Umbilical cord (tissue), 2 donors: ENCODE measurements around the gene CYB5D1. TPM values are rescaled to one million over a fixed set of nuclear protein-coding genes. Genes with fewer than 3 reads are reported as not detected.
A peak's percentile ranks its signal among the peaks of the same experiment; 100 is the strongest.
"Not testable (repeated sequence)": the region's sequence is repeated elsewhere in the genome, so short reads cannot be mapped to it uniquely, and the experiment has no call there.

Experiments used
- DNase-seq: peaks from one replicate; pipeline ENCODE4 v3.0.0-alpha.2; 2015; ENCODE audit warnings: low spot score
- total RNA-seq: library from RNA; depleted of rRNA; stranded (reverse); fragments of >200 nt; gene quantifications from one replicate; pipeline ENCODE4 v1.2.3, GENCODE V29; 2014; ENCODE audit warnings: low replicate concordance; ENCODE audit not compliant: insufficient read depth

CYB5D1 gene, protein sequence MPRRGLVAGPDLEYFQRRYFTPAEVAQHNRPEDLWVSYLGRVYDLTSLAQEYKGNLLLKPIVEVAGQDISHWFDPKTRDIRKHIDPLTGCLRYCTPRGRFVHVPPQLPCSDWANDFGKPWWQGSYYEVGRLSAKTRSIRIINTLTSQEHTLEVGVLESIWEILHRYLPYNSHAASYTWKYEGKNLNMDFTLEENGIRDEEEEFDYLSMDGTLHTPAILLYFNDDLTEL
- 7.9 TPM for total RNA-seq

DNA sequence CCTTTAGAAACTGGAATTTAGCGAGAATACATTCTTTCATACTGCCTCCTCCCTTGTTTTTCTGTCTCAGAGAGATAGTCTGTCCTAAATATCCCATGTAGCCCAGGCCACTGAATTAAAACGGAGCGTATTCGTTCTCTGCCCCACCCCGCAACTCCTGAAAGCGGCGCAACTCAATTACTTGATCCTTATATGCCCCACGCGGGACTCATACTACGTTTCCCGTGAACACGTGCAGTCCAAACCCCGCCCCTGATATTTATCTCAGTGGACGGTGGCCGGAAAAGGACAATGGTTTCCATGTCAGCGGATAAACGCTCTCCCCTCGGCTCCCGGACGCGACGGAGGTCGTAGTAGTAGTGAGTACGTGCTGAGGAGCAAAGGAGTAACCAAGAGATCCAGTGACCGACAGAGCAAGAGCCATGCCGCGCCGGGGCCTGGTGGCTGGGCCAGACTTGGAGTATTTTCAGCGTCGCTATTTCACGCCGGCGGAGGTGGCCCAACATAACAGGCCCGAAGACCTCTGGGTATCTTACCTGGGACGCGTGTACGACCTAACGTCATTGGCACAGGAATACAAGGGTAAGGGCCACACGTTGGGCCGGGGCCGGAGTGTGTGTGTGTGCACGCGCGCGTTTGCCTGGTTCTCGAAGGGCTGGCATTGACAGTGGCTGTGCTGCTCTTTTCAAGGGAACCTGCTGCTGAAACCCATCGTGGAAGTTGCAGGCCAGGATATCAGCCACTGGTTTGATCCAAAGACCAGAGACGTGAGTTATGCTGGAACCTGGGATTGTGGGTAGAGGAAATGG, at the start of gene CYB5D1:
Gene CYB5D1, plus strand, starts transcription at position 291 of the 809 bp plus-strand sequence. Its CDS starts 132 bp downstream, at position 423.
- peak; percentile 97 for DNase-seq

DNA sequence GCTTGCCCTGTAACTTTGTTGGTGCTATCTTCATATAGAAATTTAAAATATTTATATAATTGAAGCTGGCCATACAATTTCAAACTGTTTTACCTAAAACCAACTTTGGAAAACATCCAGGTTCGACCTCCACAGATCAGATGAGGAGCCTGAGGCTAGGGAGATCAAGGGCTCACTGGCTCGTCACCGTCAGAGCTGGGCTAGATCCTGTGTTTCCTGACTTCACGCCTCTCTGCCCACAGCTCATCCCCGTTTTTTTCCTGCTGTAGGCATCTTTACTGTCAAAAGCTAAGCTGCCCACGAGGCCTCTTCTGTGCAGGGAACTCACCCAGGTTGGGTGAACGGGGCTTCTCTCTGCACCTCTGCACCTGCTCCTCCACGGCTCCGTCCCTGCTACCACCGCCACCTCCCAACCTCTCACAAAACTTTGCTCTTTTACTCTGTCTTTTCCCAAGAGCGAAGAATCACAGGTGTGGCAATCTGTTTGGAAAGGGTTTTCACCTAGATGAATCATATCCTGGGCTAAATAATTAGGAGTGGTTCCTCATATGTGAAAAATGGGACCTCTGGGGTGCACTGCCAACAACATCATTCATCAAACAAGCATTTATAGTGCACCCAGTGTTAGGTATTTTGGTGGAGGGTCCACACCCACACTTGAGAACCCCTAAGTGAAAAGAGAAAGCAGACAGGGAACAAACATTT, 48.6 kb upstream of the CYB5D1 start:
- no peak for DNase-seq

DNA sequence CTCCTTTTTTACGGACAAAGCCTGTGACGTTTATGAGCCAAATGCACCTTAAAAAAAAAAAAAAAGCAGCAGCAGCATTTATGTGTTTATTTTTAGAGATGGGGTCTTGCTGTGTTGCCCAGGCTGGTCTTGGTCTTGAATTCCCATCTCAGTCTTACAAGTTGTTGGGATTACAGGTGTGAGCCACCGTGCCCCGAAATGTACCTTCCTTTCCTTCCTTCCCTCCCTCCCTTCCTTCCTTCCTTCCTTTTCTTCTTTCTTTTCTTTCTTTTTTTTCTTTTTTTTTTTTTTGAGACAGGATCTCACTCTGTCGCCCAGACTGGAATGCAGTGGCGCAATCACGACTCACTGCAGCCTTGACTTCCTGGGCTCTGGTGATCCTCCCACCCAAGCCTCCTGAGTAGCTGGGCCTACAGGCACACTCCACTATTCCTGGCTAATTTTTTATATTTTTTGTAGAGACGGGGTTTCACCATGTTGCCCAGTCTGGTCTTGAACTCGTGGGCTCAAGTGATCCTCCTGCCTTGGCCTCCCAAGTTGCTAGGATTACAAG, 47.9 kb upstream of the CYB5D1 start:
- DNase-seq = not testable (repeated sequence)

DNA sequence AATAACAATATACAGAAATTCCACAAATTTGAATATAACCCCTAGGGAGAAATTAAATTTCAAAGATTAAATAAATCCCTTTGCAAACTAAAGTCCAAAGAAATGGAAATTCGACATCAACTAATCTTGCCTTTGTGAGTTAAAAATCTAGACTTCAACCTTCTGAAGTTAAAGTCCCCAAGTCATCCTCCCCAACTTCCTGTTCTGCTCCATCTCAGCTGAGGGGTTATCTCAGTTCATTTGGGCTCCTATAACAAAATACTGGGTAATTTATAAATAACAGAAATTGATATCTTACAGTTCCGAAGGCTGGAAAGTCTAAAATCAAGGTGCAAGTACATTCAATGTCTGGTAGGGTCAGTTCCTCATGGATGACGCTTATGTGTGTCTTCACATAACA, 46.6 kb upstream of the CYB5D1 start:
- no peak for DNase-seq

DNA sequence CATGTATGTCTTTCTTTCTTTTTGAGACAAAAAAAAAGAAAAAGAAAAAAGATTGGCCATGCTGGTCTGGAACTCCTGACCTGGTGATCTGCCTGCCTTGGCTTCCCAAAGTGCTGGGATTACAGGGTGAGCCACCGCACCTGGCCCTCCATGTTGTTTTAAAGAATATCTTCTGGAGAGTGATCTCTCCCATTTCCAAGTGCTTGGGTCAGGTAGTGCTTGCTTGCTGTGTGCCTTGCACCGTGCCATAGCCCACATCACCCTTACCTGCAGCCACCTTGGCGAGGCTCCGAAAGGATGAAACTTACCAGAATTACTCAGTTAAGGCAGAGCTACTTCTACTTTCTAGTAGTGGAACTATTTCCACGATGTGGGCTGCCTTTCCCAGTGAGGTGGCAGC, 42.8 kb upstream of the CYB5D1 start:
- DNase-seq = no peak

DNA sequence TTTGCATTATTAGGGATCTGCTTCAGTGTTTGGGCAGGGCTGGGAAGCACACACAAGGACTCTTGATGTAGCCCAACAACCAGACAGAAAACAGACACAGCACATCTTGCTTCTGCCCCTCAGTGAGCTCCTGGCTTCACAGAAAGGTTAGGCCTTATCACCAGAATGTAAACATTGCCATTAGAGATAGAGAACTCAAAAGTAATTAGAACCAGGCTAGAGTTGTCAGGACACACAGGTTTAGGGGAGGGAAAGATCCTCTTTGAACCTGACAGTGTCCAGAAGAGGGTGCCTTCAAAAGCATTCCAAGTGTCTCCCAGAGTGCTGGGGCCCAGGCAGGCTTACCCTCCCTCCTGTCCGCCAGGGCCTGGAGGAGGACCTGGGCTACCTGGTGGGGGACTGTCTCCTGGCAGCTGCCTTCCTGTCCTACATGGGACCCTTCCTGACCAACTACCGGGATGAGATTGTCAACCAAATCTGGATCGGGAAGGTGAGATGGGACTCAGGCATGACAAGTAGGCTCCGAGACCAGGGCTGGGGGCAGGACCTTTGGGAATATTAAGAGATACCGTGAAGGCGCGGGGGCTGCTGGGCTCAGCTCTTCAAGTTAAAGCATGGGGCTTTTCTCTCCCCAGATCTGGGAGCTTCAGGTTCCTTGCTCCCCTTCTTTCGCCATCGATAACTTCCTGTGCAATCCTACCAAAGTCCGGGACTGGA, 40.7 kb upstream of the CYB5D1 start:
- no peak for DNase-seq

DNA sequence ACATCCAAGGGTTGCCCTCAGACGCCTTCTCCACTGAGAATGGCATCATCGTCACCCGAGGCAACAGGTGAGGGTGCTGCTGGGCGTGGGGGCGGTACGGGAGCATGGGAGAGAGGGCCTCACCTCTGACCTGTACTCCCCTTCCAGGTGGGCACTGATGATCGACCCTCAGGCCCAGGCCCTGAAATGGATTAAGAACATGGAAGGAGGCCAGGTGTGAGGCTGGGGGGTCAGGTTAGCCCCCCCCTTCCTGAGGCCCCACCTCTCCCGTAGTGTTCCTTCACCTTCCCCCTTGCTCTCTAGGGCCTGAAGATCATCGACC, 40.2 kb upstream of the CYB5D1 start:
- DNase-seq = no peak

DNA sequence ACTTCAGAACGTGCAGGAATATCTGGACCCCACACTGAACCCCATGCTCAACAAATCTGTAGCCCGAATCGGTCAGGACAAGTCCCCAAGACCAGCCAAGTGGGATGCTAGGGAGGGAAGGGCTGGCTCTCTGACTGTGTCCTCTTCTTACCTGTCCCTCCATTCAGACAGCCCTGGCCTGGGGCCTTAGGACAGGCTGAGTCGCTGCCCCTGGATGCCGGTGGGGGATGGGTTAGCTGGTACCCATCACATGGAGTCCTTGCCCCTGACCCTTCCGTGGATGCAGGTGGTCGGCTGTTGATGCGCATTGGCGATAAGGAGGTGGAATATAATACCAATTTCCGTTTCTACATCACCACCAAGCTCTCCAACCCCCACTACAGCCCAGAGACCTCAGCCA, 39.8 kb upstream of the CYB5D1 start:
- no peak for DNase-seq

DNA sequence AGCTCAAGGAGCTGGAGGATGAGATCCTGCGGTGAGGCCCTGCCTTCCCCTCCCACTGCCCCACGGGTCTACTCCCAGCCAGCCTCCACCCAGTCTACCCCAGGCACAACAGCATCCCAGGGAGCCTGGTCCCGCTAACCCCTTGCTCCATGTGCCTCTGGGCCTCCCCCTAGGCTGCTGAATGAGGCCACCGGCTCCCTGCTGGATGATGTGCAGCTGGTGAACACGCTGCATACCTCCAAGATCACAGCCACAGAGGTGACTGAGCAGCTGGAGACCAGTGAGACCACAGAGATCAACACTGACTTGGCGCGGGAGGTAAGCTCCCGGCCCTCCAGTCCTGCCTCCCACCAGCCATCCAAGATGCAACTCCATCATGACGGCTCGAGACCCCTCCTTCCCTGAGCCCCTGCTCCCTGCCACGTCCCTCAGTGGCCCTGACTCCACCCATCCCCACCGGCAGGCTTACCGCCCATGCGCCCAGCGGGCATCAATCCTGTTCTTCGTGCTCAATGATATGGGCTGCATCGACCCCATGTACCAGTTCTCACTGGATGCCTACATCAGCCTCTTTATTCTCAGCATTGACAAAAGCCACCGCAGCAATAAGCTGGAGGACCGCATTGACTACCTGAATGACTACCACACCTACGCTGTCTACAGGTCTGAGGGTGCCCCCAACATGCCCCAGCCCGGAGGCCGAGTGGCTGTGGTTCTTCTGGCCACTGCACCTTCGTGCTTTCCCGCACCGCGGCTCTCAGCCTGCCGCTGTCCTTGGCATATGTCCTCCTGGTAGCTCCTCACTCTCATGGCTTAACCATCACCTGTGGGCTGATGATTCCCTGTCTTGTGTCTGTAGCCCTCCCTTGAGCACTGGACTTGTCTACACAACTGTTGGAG, 38.8 kb upstream of the CYB5D1 start:
- no peak for DNase-seq

DNA sequence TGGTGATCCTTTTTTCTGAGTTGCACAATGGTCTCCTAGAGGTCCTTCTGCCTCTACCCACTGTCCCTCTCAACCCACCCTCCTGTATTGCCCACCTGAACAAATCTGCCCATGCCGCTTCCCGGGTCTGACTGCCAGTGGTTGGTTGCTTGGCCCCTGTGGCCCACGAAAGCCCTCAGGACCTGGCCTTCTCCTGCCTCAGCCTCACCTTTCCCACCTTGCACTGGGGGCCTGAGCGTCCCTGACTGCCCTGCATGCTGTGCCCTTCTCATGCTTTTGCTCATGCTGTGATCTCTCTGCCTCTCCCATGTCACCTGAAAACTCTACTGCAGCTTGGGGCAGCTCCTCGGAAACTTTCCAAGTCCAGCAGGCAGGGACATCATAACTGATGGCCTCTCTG, 37.6 kb upstream of the CYB5D1 start:
- DNase-seq = no peak

DNA sequence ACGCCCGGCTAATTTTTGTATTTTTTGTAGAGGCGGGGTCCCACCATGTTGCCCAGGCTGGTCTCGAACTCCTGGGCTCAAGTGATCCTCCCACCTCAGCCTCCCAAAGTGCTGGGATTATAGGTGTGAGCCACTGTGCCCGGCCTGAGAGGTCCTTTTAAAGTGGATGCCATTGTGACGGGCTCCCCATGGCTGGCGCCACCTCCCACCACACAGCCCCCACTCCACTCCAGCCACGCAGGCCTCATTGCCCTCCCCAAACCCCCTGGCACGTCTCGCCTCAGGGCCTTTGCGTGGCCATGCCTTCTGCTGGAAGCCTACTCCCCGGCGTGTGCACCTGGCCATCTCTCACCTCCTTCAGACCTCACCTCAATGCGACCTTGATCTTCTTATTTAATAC, 35.7 kb upstream of the CYB5D1 start:
- no peak for DNase-seq

DNA sequence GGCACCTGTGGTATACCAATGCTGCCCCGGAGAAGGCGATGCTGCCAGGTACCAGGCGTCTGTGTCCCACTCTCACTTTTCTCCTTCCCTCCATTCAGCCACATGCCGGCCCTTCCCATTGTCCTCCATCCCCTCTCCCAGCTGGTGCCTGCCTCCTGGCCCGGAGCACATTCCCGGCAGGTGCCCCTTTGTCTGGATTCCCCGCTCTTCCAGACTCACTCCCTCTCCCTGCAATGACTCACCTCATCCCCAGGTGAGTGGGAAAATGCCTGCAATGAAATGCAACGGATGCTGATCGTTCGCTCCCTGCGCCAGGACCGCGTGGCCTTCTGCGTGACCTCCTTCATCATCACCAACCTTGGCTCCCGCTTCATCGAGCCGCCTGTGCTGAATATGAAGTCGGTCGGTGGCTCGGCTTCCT, 34.2 kb upstream of the CYB5D1 start:
- DNase-seq = no peak

DNA sequence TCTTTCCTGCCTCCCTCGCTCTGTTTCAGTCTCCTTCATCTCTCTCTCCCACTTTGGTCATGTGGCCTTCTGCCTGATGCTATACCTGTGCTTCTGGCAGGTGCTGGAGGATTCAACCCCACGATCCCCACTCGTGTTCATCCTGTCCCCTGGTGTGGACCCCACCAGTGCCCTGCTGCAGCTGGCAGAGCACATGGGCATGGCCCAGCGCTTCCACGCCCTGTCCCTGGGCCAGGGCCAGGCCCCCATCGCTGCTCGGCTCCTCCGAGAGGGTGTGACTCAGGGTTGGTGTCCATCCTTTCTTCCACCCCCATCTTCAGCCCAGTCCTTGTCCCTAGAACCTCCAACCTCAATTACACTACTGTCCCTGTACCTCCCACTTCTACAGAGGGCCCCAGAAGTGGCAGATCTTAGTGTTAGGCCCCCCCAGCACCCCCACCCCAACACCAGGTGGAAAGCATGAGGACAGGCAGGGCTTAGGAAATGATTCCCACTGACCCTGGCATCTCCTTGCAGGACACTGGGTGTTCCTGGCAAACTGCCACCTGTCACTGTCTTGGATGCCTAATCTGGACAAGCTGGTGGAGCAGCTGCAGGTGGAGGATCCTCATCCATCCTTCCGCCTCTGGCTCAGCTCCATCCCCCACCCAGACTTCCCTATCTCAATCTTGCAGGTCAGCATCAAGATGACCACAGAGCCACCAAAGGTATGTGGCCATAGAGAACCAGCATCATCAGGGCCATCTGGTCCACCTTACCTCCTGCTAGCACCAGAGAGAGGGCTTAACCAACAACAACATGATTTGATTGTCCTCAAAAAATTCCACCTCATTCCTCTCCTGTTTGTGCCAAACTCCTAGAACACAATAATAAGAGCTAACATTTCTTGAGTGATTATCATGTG, 33.5 kb upstream of the CYB5D1 start:
- no peak for DNase-seq

DNA sequence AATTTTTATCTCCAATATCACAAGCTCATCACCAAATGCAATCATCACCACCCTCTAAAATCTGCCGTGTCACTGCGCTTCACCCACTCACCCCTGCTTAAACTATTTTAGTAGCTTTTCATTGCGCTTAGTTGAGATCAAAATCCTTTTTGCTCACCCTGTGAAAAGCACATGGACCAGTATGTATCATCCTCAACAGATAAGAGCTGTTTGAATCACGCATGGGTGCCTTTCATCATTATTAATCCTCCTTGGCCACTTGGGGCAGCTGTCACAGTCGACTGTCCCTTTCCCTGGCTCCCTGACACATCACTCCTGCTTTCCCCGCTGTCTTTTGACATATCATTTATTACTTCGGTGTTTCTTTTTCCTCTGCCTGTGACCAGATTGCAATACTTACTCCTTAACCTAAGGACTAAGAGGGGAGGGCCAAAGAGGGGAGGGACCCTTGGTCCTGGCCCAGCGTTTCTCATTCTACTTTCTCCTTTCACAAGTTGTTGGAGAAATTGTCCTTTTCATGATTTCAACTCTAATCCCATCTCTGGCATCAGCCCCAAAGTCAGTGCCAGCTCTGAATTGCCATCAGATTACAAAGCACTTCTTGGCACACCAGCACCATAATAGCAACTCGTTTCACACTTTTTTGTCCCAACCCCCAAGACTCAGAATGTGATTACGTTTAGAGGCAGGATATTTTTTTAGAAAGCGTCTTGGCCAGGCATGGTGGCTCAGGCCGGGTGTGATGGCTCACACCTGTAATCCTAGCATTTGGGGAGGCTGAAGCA, 32.4 kb upstream of the CYB5D1 start:
- DNase-seq = no peak

DNA sequence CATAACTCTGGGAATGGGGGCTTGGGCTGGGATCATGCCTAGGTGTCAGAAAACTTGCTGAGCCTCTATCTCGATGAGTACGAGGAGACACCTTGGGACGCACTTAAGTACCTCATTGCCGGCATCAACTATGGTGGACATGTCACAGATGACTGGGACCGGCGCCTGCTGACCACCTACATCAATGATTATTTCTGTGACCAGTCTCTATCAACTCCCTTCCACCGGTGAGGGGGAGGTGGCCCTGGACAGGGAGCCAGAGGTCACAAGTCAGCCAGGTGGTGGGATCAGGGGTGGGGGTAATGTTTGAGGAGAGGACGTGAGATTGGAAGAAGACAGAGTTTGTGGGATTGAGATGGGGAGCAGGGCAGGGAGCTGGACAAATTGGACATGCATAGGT, 27.2 kb upstream of the CYB5D1 start:
- DNase-seq = no peak

DNA sequence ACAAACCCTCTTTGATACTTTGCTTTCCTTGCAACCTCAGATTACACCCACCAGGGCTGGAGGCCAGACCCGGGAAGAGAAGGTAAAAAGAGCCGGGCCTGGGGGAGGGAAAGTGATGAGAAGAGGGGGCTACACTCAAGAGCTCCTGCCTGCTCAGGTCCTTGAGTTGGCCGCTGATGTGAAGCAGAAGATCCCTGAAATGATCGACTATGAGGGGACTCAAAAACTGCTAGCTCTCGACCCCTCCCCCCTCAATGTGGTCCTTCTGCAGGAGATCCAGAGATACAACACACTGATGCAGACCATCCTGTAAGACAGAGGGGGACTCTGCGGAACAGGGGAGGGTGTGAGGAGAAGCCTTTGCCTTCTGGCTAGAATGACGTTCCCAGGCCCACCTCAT, 26.6 kb upstream of the CYB5D1 start:
- DNase-seq = no peak

DNA sequence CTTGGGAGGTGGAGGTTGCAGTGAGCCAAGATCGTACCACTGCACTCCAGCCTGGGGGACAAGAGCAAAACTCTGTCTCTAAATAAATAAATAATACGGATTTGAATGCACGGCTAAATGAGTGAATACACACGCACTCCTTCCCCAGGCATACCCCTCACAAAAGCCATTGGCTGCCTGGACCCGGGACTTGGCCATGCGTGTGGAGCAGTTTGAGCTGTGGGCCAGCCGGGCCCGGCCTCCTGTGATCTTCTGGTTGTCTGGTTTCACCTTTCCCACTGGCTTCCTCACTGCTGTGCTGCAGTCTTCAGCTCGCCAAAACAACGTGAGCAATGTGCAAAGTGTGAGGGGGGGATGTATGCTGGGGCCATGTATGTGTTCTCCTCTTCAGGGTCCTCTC, 25.4 kb upstream of the CYB5D1 start:
- no peak for DNase-seq

DNA sequence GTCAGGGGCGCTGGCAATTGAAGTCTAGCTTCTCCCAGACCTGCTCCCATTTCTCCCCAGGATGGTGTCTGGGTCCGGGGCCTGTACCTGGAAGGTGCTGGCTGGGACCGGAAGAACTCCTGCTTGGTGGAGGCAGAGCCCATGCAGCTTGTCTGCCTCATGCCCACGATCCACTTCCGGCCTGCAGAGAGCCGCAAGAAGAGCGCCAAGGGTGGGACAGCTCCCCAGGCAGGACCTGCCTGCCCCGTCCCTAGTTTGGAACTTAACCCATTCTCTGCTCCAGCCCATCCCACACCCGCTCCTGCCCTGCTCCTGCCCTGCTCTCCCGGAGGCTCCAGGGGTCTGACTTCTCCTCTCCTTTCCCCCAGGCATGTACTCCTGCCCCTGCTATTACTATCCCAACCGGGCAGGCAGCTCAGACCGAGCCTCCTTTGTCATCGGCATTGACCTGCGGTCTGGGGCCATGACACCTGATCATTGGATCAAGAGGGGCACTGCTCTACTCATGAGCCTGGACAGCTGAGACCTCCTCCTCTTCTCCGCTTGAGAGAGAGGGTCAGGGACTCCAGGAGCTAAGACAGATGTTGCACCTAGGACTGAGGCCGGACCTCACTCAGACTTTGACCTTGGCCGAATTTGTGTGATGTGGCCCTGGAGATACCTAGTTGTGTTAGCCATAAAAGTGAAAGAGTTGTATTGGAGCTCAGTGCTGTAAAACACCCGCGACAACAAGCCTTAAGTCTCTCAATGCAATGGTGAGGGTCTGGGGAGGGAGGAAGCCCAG, 24.6 kb upstream of the CYB5D1 start:
- no peak for DNase-seq
